22Rv1 (cell line): ENCODE measurements around the gene ERFL.

Experiments used
- ZFX ChIP-seq: fragments of 450-650 bp; IDR thresholded peaks from 2 replicates; pipeline ENCODE4 v1.6.1; 2017; ENCODE audit warnings: antibody characterized with exemption, borderline replicate concordance
- TF ChIP-seq, protein P1 (sequence below): fragments of 450-650 bp; IDR thresholded peaks from 2 replicates; pipeline ENCODE4 v1.5.1; 2017; ENCODE audit warnings: mild to moderate bottlenecking

DNA sequence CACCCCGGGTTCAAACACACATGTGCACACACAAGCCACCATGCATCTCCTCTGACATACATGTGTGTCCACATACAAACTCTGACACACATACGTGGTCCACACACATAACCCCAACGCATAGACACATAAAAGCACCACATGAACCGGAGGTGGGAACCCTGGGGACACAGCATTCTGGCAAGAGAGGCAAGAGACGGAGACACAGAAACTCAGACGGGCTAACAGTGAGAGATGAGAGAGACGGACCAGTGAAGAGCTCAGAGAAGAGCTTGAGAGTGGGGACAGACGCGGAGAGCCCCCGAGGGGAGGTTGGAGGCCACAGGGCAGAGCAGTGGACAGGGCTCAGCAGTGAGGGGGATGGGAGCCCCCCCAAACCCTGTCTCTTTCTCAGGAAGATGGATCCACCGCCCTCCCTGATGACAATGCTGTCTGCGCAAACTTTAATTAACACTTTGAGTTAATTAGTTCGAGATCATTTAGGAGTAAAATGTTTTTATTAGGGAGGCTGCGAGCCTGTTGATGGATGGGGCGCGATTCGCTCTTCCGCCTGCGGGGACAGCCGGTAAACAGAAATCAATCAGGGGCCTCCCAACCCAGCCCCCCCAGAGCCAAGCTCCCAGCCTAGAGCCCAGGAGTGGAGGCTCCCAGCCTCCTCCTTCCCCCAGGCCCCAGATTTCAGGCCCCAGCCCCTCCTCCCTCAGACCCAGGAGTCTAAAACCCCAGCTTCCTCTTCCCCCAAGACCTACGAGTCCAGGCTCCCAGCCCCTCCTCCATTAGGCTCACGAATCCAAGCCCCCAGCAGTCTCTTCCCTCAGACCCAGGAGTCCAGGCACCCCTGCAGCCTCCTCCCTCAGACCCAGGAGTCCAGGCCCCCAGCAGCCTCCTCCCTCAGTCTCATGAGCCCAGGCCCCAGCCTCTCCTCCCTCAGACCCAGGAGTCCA lies 9.5 kb upstream of the ERFL start:
- TF ChIP-seq, protein P1, sequence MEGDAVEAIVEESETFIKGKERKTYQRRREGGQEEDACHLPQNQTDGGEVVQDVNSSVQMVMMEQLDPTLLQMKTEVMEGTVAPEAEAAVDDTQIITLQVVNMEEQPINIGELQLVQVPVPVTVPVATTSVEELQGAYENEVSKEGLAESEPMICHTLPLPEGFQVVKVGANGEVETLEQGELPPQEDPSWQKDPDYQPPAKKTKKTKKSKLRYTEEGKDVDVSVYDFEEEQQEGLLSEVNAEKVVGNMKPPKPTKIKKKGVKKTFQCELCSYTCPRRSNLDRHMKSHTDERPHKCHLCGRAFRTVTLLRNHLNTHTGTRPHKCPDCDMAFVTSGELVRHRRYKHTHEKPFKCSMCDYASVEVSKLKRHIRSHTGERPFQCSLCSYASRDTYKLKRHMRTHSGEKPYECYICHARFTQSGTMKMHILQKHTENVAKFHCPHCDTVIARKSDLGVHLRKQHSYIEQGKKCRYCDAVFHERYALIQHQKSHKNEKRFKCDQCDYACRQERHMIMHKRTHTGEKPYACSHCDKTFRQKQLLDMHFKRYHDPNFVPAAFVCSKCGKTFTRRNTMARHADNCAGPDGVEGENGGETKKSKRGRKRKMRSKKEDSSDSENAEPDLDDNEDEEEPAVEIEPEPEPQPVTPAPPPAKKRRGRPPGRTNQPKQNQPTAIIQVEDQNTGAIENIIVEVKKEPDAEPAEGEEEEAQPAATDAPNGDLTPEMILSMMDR: no peak
- TF ChIP-seq ZFX: no peak
